Left cardiac atrium (tissue), 4 donors: ENCODE measurements around the gene RICTOR. TPM values are rescaled to one million over a fixed set of nuclear protein-coding genes. Genes with fewer than 3 reads are reported as not detected.
A peak's percentile ranks its signal among the peaks of the same experiment; 100 is the strongest.

Experiments used
- ATAC-seq, 2 donors: fragments of 200-7000 bp; cut with Tn5 transposase; one replicate each; pipeline ENCODE4 v1.9.1; 2020; ENCODE audit warnings: mild to moderate bottlenecking in 2 of 2, moderate library complexity in 2 of 2
- DNase-seq: peaks from one replicate; pipeline ENCODE4 v3.0.0-alpha.2; 2020
- intact Hi-C, 2 donors: fragments of 100-400 bp; cut with DNase I; formaldehyde crosslinking; loops; one replicate each; pipeline versions ENCODE4 v1.14.1 to v1.15.1; 2022 to 2023
- total RNA-seq, 2 donors: library from RNA; stranded (reverse); fragmentation: NEBNext Ultra II Directional; extraction: Animal tissue kit (Norgen Biotek cat#: 25700); gene quantifications; one replicate each; pipeline ENCODE4 v1.2.1, GENCODE V29; 2021
- donor health status: DM: no; HTN: yes; CAD: no.
- donor health status: DM: no; HTN: yes; CAD: no; lungs with severe emphysema.
- donor health status: DM: yes; HTN: yes; CAD: no.
- donor health status: Dilated cardiomyopathy.

Gene RICTOR
- total RNA-seq, 2 donors from 2014 or later = 22.7 to 28.3 TPM

- ATAC-seq (peak; percentile 57 to 78), DNase-seq (peak; percentile 55)
- intact Hi-C loops = loop anchor here in 1 of 2 donors (5.0 kb wide), 1 partner anchor 90 kb away; no protein-coding TSS in a partner anchor
Measured at GRCh38 chr5:38922199-38922598, 152.0 kb downstream of the RICTOR start.

DNA sequence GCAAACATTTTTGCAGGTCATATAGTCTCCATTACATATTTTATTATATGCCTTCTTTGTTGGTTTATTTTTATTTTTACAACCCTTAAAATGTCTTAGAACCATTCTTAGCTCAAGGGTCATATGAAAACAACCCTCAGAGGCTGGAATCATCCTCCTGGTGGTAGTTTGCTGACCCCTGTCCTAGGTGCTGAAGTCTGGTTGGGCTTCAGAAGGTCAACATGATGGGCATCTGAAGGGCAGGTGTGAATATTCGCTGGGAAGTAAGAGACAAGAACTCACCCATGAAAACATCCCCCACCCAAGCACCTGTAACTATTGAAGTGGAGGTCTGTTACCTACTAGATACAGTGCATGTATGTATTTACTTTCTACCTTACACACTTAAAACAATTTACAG is 153.0 kb downstream of the RICTOR start:
- intact Hi-C loops = loop anchor here in 1 of 2 donors (5.0 kb wide), 1 partner anchor 89 kb away; no protein-coding TSS in a partner anchor
- DNase-seq (no peak), ATAC-seq (no peak)

- ATAC-seq = no peak
- no peak for DNase-seq
- intact Hi-C loops = no loop called here
Measured at GRCh38 chr5:38916802-38917201, 157.4 kb downstream of the RICTOR start.

DNA sequence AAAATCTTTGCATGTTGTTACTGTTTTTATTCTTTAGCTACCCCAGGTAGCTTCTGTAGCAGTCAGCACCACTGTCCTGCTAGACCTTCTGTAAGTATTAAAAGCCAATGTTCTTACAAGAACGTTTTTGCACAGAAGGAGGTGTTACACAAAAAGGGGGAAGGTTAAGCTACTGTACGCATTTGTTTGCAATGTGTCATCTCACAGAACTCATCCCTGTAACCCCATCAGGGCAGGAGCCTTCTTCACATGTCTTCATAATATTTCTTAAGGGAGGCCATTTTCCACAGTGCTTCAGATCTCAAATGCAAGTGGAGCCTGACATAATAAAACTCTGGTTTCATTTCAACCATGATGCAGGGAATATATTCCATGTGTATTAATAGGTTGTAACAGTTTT is 160.5 kb downstream of the RICTOR start:
- ATAC-seq (no peak), DNase-seq (no peak)
- intact Hi-C loops = no loop called here

DNA sequence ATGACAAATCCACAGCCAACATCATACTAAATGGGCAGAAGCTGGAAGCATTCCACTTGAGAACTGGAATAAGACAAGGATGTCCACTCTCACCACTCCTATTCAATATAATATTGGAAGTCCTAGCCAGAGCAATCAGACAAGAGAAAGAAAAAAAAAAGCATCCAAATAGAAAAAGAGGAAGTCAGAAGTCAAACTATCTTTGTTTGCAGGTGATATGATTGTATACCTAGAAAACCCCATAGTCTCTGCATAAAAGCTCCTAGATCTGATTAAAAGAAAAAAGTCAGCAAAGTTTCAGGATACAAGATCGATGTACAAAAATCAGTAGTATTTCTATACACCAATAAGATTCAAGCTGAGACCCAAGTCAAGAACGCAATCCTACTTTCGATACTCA is 162.3 kb downstream of the RICTOR start:
- intact Hi-C loops = no loop called here
- no peak for DNase-seq

DNA sequence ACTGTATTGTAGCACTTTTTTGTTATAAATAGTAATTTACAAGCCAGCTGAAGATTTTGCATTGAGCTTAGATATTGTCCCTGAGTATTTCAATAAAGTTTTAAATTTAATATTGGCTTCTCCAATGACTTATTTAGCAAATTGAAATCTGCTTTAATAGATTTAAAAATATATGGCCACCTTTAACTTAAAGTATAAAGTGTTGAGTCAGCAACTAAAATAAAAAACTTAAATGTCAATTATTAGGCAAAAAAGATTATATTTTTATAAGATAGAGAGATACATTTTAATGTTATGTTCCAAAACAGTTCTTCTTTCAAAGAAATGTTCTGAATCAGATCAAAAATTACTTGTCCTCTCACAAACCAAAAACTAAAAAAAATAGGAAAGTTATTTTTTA is 167.7 kb downstream of the RICTOR start:
- intact Hi-C loops = no loop called here

More for the DNA sequence above, 162.3 kb downstream of the RICTOR start:
- ATAC-seq = no peak

GRCh38 chr5:38905516-38905915 is 168.7 kb downstream of the RICTOR start:
- intact Hi-C loops = no loop called here
- DNase-seq = no peak
- ATAC-seq = no peak

More for the DNA sequence above, 167.7 kb downstream of the RICTOR start:
- no peak for DNase-seq
- no peak for ATAC-seq

DNA sequence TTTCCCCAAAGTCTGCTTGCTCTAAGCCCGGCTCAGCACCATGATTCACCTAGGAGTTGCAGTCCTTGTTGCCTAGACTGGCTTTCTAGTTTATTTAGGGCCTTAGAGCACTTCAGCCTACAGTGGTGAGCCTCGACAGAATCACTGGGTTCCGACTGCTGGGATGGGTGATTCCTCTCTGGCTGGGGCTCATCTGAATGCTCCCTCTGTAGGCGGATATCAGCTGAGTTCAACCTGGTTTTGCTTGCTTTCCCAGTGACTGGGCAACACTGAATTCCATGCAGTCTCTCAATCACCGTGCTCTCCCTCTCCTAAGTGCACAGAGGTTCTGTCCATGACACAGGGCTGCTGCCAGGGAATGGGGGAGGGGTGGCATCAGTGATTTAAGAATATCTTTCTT is 174.3 kb downstream of the RICTOR start:
- no peak for DNase-seq
- intact Hi-C loops = no loop called here
- no peak for ATAC-seq

DNA sequence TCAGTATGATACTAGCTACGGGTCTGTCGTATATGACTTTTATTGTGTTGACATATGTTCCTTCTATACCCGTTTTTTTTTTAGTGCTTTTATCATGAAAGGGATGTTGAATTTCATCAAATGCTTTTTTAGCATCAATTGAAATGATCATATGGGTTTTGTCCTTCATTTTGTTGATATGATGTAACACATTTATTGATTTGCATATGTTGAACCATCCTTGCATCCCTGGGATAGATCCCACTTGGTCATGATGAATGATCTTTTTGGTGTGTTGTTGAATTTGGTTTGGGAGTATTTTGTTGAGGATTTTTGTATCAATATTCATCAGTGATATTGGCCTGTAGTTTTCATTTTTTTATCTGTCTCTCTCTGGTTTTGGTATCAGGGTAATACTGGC is 177.4 kb downstream of the RICTOR start:
- intact Hi-C loops = no loop called here
- ATAC-seq (no peak), DNase-seq (no peak)

DNA sequence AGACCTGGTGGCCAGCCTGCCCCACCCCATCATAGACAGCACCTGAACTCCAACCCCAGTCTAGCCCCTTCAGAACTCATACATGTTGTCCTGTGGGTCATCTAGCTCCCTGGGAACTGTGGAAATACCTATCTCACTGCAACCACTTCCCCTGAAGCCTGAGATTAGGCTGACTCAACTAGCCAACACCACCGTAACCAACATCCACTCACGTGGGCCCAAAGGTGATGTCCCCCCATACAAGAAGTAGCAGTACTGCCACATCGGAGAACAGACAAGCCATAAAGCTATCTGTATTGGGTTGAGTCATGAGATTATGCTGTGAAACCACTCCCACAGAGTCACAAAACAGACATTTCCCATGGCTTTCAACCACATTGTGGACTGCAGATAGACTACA is 181.8 kb downstream of the RICTOR start:
- no peak for ATAC-seq
- DNase-seq = no peak
- intact Hi-C loops = no loop called here

DNA sequence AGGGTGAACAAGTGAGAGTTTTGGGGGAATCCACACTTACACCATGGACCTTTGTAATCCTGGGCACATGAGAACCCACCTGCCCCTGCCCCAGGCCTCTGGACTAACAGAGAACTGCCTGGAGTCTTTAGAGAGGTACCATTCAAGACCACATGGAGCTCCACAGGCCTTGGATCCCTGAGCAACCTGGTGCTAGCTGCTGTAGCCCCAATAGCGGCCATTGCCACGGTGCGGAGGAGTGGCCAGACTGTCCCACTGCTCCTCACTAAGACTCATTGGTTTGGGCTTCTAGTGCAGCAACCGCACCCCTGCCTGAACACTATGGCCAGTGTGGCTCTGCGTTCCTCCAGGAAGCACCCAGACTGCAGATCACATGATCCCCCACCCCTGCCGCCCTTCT is 182.6 kb downstream of the RICTOR start:
- no peak for ATAC-seq

GRCh38 chr5:38889424-38889823 is 184.8 kb downstream of the RICTOR start:
- DNase-seq (no peak), ATAC-seq (no peak)
- intact Hi-C loops = no loop called here

More for the DNA sequence above, 182.6 kb downstream of the RICTOR start:
- intact Hi-C loops = no loop called here
- no peak for DNase-seq

- intact Hi-C loops = no loop called here
- DNase-seq (no peak), ATAC-seq (no peak)
Measured at GRCh38 chr5:38888041-38888440, 186.2 kb downstream of the RICTOR start.

Other genes with a start within 250 kb of the RICTOR start
- gene OSMR, start 228.4 kb downstream of the RICTOR start, total RNA-seq = 10 to 100 TPM; 24.9 to 60.6 TPM
- 10 to 100 TPM in 1 of 2 donors, 1 to 10 TPM in 1; 5.0 to 13.4 TPM for gene FYB1, start 145.2 kb upstream of the RICTOR start, total RNA-seq